Measurements from ENCODE around the gene YKT6. TPM values are rescaled to one million over a fixed set of nuclear protein-coding genes. Genes with fewer than 3 reads are reported as not detected.
A peak's percentile ranks its signal among the peaks of the same experiment; 100 is the strongest.

YKT6 gene
- total RNA-seq, 1 donor from 2014 or later: 77.9 TPM

GRCh38 chr7:44219371-44220045, 18.7 kb downstream of the YKT6 start:
- DNase-seq: no peak

GRCh38 chr7:44220046-44220357, 19.2 kb downstream of the YKT6 start:
- DNase-seq: no peak

- DNase-seq: no peak
These were observed 19.8 kb downstream of the YKT6 start for GRCh38 chr7:44220358-44221112.

GRCh38 chr7:44221231-44221791, 20.5 kb downstream of the YKT6 start:
- DNase-seq: peak; percentile 38

GRCh38 chr7:44222074-44222473, 21.3 kb downstream of the YKT6 start:
- DNase-seq: no peak

GRCh38 chr7:44222776-44223261, 22.0 kb downstream of the YKT6 start:
- no peak for DNase-seq

- no peak for DNase-seq
These were observed 22.7 kb downstream of the YKT6 start for GRCh38 chr7:44223362-44224079.

GRCh38 chr7:44224080-44224973, 23.5 kb downstream of the YKT6 start:
- DNase-seq: no peak

- no peak for DNase-seq
These were observed 24.3 kb downstream of the YKT6 start for GRCh38 chr7:44224974-44225565.

GRCh38 chr7:44225566-44226395, 25.0 kb downstream of the YKT6 start:
- no peak for DNase-seq

- DNase-seq: no peak
These were observed 25.6 kb downstream of the YKT6 start for GRCh38 chr7:44226396-44226753.

- no peak for DNase-seq
These were observed 27.1 kb downstream of the YKT6 start for GRCh38 chr7:44227911-44228310.

GRCh38 chr7:44228571-44229350, 28.0 kb downstream of the YKT6 start:
- no peak for DNase-seq

GRCh38 chr7:44229546-44230105, 28.8 kb downstream of the YKT6 start:
- DNase-seq: no peak

- no peak for DNase-seq
These were observed 29.5 kb downstream of the YKT6 start for GRCh38 chr7:44230286-44230685.

GRCh38 chr7:44231088-44231487, 30.3 kb downstream of the YKT6 start:
- DNase-seq: no peak

GRCh38 chr7:44232396-44232795, 31.6 kb downstream of the YKT6 start:
- no peak for DNase-seq

- DNase-seq: no peak
These were observed 32.3 kb downstream of the YKT6 start for GRCh38 chr7:44232901-44233715.

- DNase-seq: no peak
These were observed 34.3 kb downstream of the YKT6 start for GRCh38 chr7:44235066-44235465.

All from dermis blood vessel endothelial cell (primary cell).